Measurements from ENCODE around the gene ARR3.
"Not testable (repeated sequence)": the region's sequence is repeated elsewhere in the genome, so short reads cannot be mapped to it uniquely, and the experiment has no call there.

The ARR3 gene

GRCh38 chrX:70280573-70280972 is 12.4 kb downstream of the ARR3 start:
- DNase-seq (ENCODE audit: low read depth in 2 of 2), result no peak

GRCh38 chrX:70281951-70282350 is 13.8 kb downstream of the ARR3 start, which contains the start of gene RAB41:
TSS of gene RAB41 (plus strand) at chrX:70282172. CDS start at chrX:70282218, 46 bp downstream.
- no peak for DNase-seq (ENCODE audit: low read depth in 2 of 2)

DNA sequence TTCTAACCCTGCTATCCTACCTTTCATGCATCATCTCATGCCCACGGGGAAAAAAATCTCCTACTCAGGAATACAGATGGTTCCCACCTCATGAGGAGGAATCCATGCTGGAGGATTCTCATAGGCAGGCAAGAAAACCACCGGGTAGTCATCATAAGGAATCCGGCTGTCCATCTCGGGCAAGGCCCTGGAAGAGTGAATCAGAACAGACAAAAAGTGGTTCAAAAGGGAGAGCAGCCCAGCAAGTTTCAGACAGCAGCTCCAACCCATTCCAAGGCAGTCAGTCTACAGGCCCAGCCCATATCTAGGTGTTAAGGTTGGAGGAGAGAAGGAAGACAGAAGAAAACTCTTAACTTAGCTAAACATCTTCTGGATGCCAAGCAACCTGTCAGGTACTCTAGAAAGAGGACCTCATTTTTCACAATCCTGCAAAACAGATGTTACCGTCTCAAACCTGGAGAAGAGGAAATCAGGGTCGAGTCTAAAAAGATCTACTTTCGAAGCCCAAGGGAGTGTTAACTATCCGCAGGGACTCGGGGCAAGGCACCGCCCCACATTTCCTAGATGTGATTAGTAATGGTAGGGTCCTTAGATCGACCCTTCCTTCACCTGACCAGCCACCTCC is 21.1 kb downstream of the ARR3 start:
- no peak for DNase-seq (ENCODE audit: low read depth in 2 of 2)

DNA sequence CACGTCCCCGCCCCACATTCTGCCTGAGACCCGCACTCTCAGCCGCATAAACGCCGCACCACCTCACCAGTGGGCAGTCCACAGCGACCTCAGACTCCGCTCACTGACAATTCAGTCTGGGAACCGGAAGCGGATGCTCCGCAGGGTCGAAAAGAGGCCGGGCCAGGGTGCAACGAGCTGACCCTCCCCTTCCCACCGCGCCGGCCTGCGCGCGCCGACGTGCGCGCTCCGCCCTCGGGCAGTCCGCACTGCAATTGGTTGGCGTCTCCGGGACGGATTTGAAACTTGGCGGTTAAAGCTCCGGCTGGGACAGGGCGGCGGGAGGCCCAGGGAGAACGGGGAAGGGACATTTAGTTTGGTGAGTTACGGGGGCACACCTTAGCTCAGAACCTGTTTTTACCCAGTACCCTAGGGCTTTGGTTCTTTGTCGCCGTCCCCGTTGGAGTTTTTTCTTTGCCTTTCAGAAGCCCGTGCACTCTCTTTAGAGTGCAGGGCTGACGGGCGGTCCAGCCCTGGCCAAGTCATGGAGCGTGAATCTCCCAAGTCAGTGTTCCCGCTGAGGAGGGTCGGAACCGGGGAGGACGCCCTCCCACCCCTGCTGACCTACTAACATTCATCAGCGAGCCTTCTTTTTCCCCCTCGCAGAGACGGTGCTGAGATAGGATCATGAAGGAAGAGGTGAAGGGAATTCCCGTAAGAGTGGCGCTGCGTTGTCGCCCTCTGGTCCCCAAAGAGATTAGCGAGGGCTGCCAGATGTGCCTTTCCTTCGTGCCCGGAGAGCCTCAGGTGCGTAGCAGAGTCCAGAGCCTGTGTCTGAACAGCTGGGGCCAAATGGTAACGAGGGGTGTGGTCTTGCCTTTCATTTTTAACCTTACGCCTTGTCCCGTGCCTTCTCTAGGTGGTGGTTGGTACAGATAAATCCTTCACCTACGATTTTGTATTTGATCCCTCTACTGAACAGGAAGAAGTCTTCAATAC is 21.9 kb downstream of the ARR3 start, which contains the start of the genes KIF4A and PDZD11:
Gene KIF4A (plus strand): TSS at position 312 of the 978 bp plus-strand sequence. CDS start 355 bp downstream, at position 667.
Gene PDZD11 (minus strand): TSS at position 135 of the 978 bp plus-strand sequence. CDS start 586 bp downstream, outside the sequence.
- peak; percentile 37 to 53 for DNase-seq (ENCODE audit: low read depth in 2 of 2)

GRCh38 chrX:70292788-70293187 is 24.7 kb downstream of the ARR3 start:
- no peak for DNase-seq (ENCODE audit: low read depth in 2 of 2)

- no peak for DNase-seq (ENCODE audit: low read depth in 2 of 2)
Measured at GRCh38 chrX:70293621-70294020, 25.5 kb downstream of the ARR3 start.

DNA sequence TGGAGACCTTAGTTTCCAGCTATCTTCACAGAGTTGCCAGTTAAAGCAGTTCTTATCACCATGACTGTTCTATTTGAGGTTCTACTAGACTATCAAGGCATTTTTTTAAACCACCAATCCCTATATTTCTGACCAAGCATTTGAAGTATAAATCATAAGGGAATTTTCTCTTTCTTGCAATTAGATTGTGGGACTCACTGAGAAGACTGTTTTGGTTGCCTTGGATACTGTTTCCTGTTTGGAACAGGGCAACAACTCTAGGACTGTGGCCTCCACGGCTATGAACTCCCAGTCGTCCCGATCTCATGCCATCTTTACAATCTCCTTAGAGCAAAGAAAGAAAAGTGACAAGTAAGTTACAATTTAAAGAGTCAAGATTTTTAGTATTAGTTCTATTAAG is 33.6 kb downstream of the ARR3 start:
- DNase-seq (ENCODE audit: low read depth in 2 of 2), result no peak

DNA sequence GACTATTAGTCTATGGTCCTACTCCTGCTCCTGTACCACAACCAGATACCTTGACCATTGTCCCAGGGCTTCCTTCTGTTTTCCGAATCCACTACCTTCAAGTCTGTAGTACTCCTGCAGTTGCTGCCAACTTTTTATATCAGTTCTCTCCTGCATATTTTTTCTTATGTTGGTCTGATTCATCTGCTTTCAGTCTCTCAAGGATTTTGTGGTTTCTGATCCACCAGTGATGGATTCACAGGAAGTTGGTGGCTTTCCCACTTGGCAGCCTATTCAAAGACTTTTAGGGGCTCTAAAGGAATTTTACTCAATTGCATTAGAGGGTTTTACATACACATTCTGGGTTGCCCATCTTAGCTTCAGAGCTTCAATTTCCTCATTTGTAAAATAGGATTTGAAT is 45.4 kb downstream of the ARR3 start:
- DNase-seq (ENCODE audit: low read depth in 2 of 2), result no peak

DNA sequence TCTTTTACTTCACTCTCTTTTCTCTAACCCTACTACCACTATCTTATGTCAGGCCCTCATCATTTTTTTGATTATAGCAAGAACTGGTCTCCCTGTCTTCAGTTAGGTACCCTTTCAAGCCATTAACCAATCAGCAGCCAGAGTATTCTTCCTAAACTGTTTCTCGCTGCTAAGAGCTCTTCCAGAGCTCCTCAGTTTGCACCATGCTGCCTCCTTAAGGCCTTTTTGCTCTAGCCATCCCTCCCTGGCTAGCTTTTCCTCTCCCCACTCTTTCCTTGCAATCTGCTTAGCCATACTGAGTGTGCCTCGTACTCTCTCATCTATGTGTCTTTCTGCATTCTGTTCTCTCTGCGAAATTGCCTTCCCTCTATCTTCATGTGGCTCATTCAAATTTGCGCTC is 54.6 kb downstream of the ARR3 start:
- DNase-seq (ENCODE audit: low read depth in 2 of 2), result no peak

GRCh38 chrX:70323628-70324027 is 55.5 kb downstream of the ARR3 start:
- not testable (repeated sequence) for DNase-seq (ENCODE audit: low read depth in 2 of 2)

DNA sequence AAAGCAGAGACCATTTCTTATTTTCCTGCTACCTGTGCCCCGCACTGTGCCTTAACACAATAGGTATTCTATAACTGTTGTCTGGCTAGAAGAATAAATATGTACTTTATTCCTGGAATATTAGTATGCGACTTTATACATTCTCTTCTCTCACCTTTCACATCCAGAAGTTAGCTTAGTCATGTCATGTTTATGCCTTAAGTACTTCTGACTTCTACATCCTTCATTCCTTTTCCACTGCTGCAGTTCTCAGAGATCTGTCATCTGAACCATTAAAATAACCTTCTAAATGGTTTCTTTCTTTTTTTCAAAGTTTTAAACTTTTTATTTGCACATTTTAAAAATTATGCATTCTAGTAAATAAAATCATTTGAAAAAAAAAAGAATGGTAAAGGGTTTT is 56.2 kb downstream of the ARR3 start:
- DNase-seq (ENCODE audit: low read depth in 2 of 2), result no peak

DNA sequence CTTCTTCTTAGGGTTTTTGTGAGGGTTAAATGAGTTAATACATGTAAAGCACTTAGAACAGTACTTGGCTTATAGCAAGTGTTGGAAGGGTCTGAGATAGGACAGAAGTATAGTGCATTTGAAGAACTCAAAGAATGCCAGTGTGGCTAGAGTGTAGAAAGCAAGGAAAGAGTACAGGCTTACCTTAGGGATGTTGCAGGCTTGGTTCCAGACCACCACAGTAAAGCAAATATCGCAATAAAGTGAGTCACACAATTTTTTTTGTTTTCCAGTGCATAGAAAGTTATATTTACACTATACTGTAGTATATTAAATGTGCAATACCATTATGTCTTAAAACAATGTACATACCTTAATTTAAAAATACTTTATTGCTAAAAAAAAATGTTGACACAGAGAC is 63.0 kb downstream of the ARR3 start:
- DNase-seq (ENCODE audit: low read depth in 2 of 2), result no peak
